Liver (tissue), 9 donors: ENCODE measurements around the gene MRPS11. TPM values are rescaled to one million over a fixed set of nuclear protein-coding genes. Genes with fewer than 3 reads are reported as not detected.
"Not testable (repeated sequence)": the region's sequence is repeated elsewhere in the genome, so short reads cannot be mapped to it uniquely, and the experiment has no call there.

ENCODE experiments used
- DNase-seq: peaks from one replicate; pipeline ENCODE4 v3.0.0-alpha.2; 2017; ENCODE audit warnings: low spot score
- H3K27ac ChIP-seq, 2 donors: one replicate each; pipeline ENCODE4 v1.7.0; 2013; ENCODE audit warnings: inconsistent platforms in 2 of 2, low read length in 2 of 2, control low read depth in 1 of 2, low read depth in 1 of 2, mild to moderate bottlenecking in 1 of 2
- H3K27me3 ChIP-seq, 4 donors: one replicate each; pipeline versions ENCODE4 v1.6.1 to v1.7.0; 2013; ENCODE audit warnings: low read length in 3 of 4, inconsistent platforms in 1 of 4, mild to moderate bottlenecking in 1 of 4, moderate library complexity in 1 of 4; ENCODE audit not compliant: control insufficient read depth in 4 of 4, insufficient read depth in 4 of 4
- H3K36me3 ChIP-seq, 4 donors: one replicate each; pipeline versions ENCODE4 v1.6.1 to v1.7.0; 2013; ENCODE audit warnings: low read length in 3 of 4, mild to moderate bottlenecking in 3 of 4, low read depth in 1 of 4, moderate library complexity in 1 of 4; ENCODE audit not compliant: control insufficient read depth in 4 of 4, insufficient read depth in 3 of 4
- H3K4me1 ChIP-seq, 4 donors: one replicate each; pipeline versions ENCODE4 v1.6.1 to v1.7.0; 2013; ENCODE audit warnings: low read length in 3 of 4, mild to moderate bottlenecking in 3 of 4, moderate library complexity in 1 of 4; ENCODE audit not compliant: control insufficient read depth in 4 of 4, insufficient read depth in 4 of 4
- H3K4me3 ChIP-seq, 3 donors: one replicate each; pipeline versions ENCODE4 v1.6.1 to v1.7.0; 2013; ENCODE audit warnings: low read length in 3 of 3, control low read depth in 1 of 3, low read depth in 1 of 3, mild to moderate bottlenecking in 1 of 3
- H3K9ac ChIP-seq, 2 donors: one replicate each; pipeline ENCODE4 v1.7.0; 2013; ENCODE audit warnings: low read length in 2 of 2, mild to moderate bottlenecking in 2 of 2, moderate library complexity in 2 of 2, control low read depth in 1 of 2, low read depth in 1 of 2
- H3K9me3 ChIP-seq, 4 donors: one replicate each; pipeline versions ENCODE4 v1.6.1 to v1.7.0; 2013; ENCODE audit warnings: low read length in 3 of 4; ENCODE audit not compliant: control insufficient read depth in 4 of 4
- EGR1 ChIP-seq, 2 donors: IDR thresholded peaks; 2 replicates each; pipeline ENCODE4 v1.6.1; 2016 to 2018; ENCODE audit warnings: antibody characterized with exemption in 2 of 2, low read depth in 2 of 2
- FOXA1 ChIP-seq: IDR thresholded peaks from 2 replicates; pipeline ENCODE4 v1.6.1; 2016; ENCODE audit warnings: antibody characterized with exemption
- FOXA2 ChIP-seq: IDR thresholded peaks from 2 replicates; pipeline ENCODE4 v1.6.1; 2016; ENCODE audit warnings: antibody characterized with exemption
- GABPA ChIP-seq, 2 donors: IDR thresholded peaks in 1 of 2; conservative IDR thresholded peaks in 1 of 2; 2 replicates each; pipeline ENCODE4 v1.6.1; 2016; ENCODE audit warnings: antibody characterized with exemption in 2 of 2, mild to moderate bottlenecking in 1 of 2, moderate library complexity in 1 of 2
- HNF4A ChIP-seq, 2 donors: conservative IDR thresholded peaks; 2 replicates each; pipeline ENCODE4 v1.6.1; 2016; ENCODE audit warnings: antibody characterized with exemption in 2 of 2, mild to moderate bottlenecking in 2 of 2
- JUND ChIP-seq, 2 donors: IDR thresholded peaks; 2 replicates each; pipeline ENCODE4 v1.6.1; 2016; ENCODE audit warnings: antibody characterized with exemption in 2 of 2
- MAX ChIP-seq: IDR thresholded peaks from 2 replicates; pipeline ENCODE4 v1.6.1; 2016; ENCODE audit warnings: antibody characterized with exemption
- NR2F2 ChIP-seq: IDR thresholded peaks from 2 replicates; pipeline ENCODE4 v1.6.1; 2016; ENCODE audit warnings: antibody characterized with exemption
- RAD21 ChIP-seq, 2 donors: IDR thresholded peaks; 2 replicates each; pipeline ENCODE4 v1.6.1; 2016; ENCODE audit warnings: antibody characterized with exemption in 2 of 2, mild to moderate bottlenecking in 2 of 2
- REST ChIP-seq: IDR thresholded peaks from 2 replicates; pipeline ENCODE4 v1.6.1; 2016; ENCODE audit warnings: antibody characterized with exemption, mild to moderate bottlenecking
- RXRA ChIP-seq, 2 donors: IDR thresholded peaks; 2 replicates each; pipeline ENCODE4 v1.6.1; 2017 to 2018; ENCODE audit warnings: antibody characterized with exemption in 2 of 2, mild to moderate bottlenecking in 1 of 2
- SP1 ChIP-seq: IDR thresholded peaks from 2 replicates; pipeline ENCODE4 v1.6.1; 2018; ENCODE audit warnings: antibody characterized with exemption, mild to moderate bottlenecking
- TAF1 ChIP-seq: conservative IDR thresholded peaks from 2 replicates; pipeline ENCODE4 v1.6.1; 2016; ENCODE audit warnings: antibody characterized with exemption, mild to moderate bottlenecking
- YY1 ChIP-seq: IDR thresholded peaks from 2 replicates; pipeline ENCODE4 v1.6.1; 2016; ENCODE audit warnings: antibody characterized with exemption, mild to moderate bottlenecking
- WGBS: extraction: QIAGEN DNeasy Blood & Tissue Kit; methylation state at CpG from one replicate; pipeline ENCODE4 v1.1.7; 2013; 5-methylcytosine and 5-hydroxymethylcytosine counted together
- polyA plus RNA-seq, 2 donors: library from polyadenylated mRNA; stranded (reverse) in 1 of 2; unstranded in 1 of 2; fragments of 200-250 nt in 1 of 2; fragments of >200 nt in 1 of 2; fragmentation: Nextera tagmentation in 1 of 2; extraction: Ambion mirVana in 1 of 2; gene quantifications; one replicate each; pipeline versions ENCODE4 v1.2.1 to v1.2.3, GENCODE V29; 2013 to 2015
- total RNA-seq, 2 donors: library from RNA; depleted of rRNA; stranded (reverse); fragments of >200 nt; gene quantifications; one replicate each; pipeline ENCODE4 v1.2.3, GENCODE V29; 2014
- donor health status: healthy.
- donor health status: healthy.
- donor health status: healthy.
- donor health status: healthy.
- donor health status: healthy.

Gene MRPS11
- total and polyA plus RNA-seq, 4 donors = 20.5 to 54.4 (median 32.3) TPM

GRCh38 chr15:88431441-88431840 lies 36.1 kb upstream of the MRPS11 start:
- Histone ChIP-seq H3K4me3 (no peak overlapping the region), H3K27me3 (peaks cover 0 to 5% (median 0%) of the 10 kb centered on the region in 4 donors), H3K9me3 (no peaks in the 10 kb centered on the region), H3K36me3 (no peaks in the 10 kb centered on the region), H3K27ac (no peak overlapping the region), H3K9ac (no peak overlapping the region), H3K4me1 (no peaks in the 10 kb centered on the region)
- WGBS = 80% methylated on average over 10 of the region's 10 CpGs
- TF ChIP-seq JUND (IDR thresholded peaks at IDR 0.05) (no peak), MAX (no peak), RXRA (IDR thresholded peaks at IDR 0.05) (no peak), FOXA1 (no peak), TAF1 (no peak), SP1 (no peak), YY1 (no peak), GABPA (IDR thresholded peaks at IDR 0.05 in 1 of 2, conservative IDR thresholded peaks at IDR 0.05 in 1 of 2) (no peak), NR2F2 (no peak)
- no peak for DNase-seq

GRCh38 chr15:88433046-88433685 lies 34.3 kb upstream of the MRPS11 start:
- peaks cover 0 to 5% (median 0%) of the 10 kb centered on the region in 4 donors for H3K27me3 ChIP-seq
- H3K4me3 ChIP-seq = no peak overlapping the region
- no peak overlapping the region for H3K9ac ChIP-seq
- 85% methylated on average over 7 of the region's 7 CpGs for WGBS
- no peak overlapping the region for H3K27ac ChIP-seq
- H3K4me1 ChIP-seq = no peaks in the 10 kb centered on the region
- TF ChIP-seq HNF4A (conservative IDR thresholded peaks at IDR 0.05) = no peak
- TF ChIP-seq GABPA (IDR thresholded peaks at IDR 0.05 in 1 of 2, conservative IDR thresholded peaks at IDR 0.05 in 1 of 2) = no peak
- no peak for TF ChIP-seq EGR1 (IDR thresholded peaks at IDR 0.05; ENCODE audit: low read depth in 2 of 2)
- no peak for TF ChIP-seq RXRA (IDR thresholded peaks at IDR 0.05)
- TF ChIP-seq NR2F2 = no peak
- TF ChIP-seq YY1 = no peak
- TF ChIP-seq RAD21 (IDR thresholded peaks at IDR 0.05) = no peak
- no peak for TF ChIP-seq FOXA2
- TF ChIP-seq REST = no peak
- H3K9me3 ChIP-seq = no peaks in the 10 kb centered on the region
- no peak for DNase-seq
- H3K36me3 ChIP-seq = no peaks in the 10 kb centered on the region

GRCh38 chr15:88434106-88434505 lies 33.4 kb upstream of the MRPS11 start:
- not testable (repeated sequence) for H3K9me3 ChIP-seq, H3K9ac ChIP-seq, H3K36me3 ChIP-seq, DNase-seq, H3K27ac ChIP-seq, H3K27me3 ChIP-seq, H3K4me1 ChIP-seq, H3K4me3 ChIP-seq
- 66% methylated on average over 5 of the region's 5 CpGs for WGBS
